Right ventricle myocardium inferior (tissue), 1 donor: ENCODE results near the gene ANTXR1. TPM values are rescaled to one million over a fixed set of nuclear protein-coding genes. Genes with fewer than 3 reads are reported as not detected.

Experiments
- ATAC-seq: fragments of 200-7000 bp; cut with Tn5 transposase; one replicate; pipeline ENCODE4 v1.9.1; 2020; ENCODE audit warnings: mild to moderate bottlenecking, moderate library complexity
- DNase-seq: peaks from one replicate; pipeline ENCODE4 v3.0.0; 2021; ENCODE audit errors: missing footprints
- intact Hi-C: fragments of 100-400 bp; cut with DNase I; formaldehyde crosslinking; loops from one replicate; pipeline ENCODE4 v1.11.0; 2022
- total RNA-seq: library from RNA; stranded (reverse); fragmentation: NEBNext Ultra II Directional; extraction: Animal tissue kit (Norgen Biotek cat#: 25700); gene quantifications from one replicate; pipeline ENCODE4 v1.2.1, GENCODE V29; 2021
- donor health status: DM: no; HTN: yes; CAD: no; lungs with severe emphysema.

ANTXR1 gene
- total RNA-seq, 1 donor from 2014 or later: 31.9 TPM

- intact Hi-C loops: no loop called here
- ATAC-seq: no peak
- DNase-seq: no peak
Observed at GRCh38 chr2:68995916-68996315, 17.1 kb upstream of the ANTXR1 start.

GRCh38 chr2:68997401-68997800, 15.6 kb upstream of the ANTXR1 start:
- DNase-seq (no peak), ATAC-seq (no peak)
- intact Hi-C loops: no loop called here

- DNase-seq: no peak
- no peak for ATAC-seq
- intact Hi-C loops: no loop called here
Observed at GRCh38 chr2:69001879-69002278, 11.1 kb upstream of the ANTXR1 start.

GRCh38 chr2:69003731-69004130, 9.2 kb upstream of the ANTXR1 start:
- ATAC-seq: no peak
- intact Hi-C loops: no loop called here
- no peak for DNase-seq

- DNase-seq: no peak
- ATAC-seq: peak; percentile 41
- intact Hi-C loops: no loop called here
Observed at GRCh38 chr2:69007169-69007568, 5.8 kb upstream of the ANTXR1 start.

GRCh38 chr2:69007603-69008002, 5.4 kb upstream of the ANTXR1 start:
- DNase-seq (no peak), ATAC-seq (no peak)
- intact Hi-C loops: no loop called here

- ATAC-seq (no peak), DNase-seq (no peak)
- intact Hi-C loops: loop anchor here (10.0 kb wide), 1 partner anchor 164 kb away; no protein-coding TSS in a partner anchor
Observed at GRCh38 chr2:69010437-69011194, 2.4 kb upstream of the ANTXR1 start.

- intact Hi-C loops: loop anchor here (10.0 kb wide), 1 partner anchor 163 kb away; no protein-coding TSS in a partner anchor
- ATAC-seq (no peak), DNase-seq (no peak)
Observed at GRCh38 chr2:69011611-69012157, 1.3 kb upstream of the ANTXR1 start.

- intact Hi-C loops: loop anchor here (1.0 to 10.0 kb wide), 2 partner anchors 162 to 295 kb away; no protein-coding TSS in a partner anchor
- peak; percentile 77 for DNase-seq
- peak; percentile 72 for ATAC-seq
Observed at GRCh38 chr2:69012310-69013141, 453 bp upstream of the ANTXR1 start.

- ATAC-seq (no peak), DNase-seq (no peak)
- intact Hi-C loops: loop anchor here (1.0 to 10.0 kb wide), 2 partner anchors 161 to 293 kb away; no protein-coding TSS in a partner anchor
Observed at GRCh38 chr2:69013840-69014821, 1.2 kb downstream of the ANTXR1 start.

- DNase-seq (no peak), ATAC-seq (no peak)
- intact Hi-C loops: loop anchor here (10.0 kb wide), 1 partner anchor 158 kb away; no protein-coding TSS in a partner anchor
Observed at GRCh38 chr2:69017080-69017479, 4.1 kb downstream of the ANTXR1 start.

- ATAC-seq (no peak), DNase-seq (no peak)
- intact Hi-C loops: loop anchor here (10.0 kb wide), 1 partner anchor 157 kb away; no protein-coding TSS in a partner anchor
Observed at GRCh38 chr2:69017835-69018234, 4.9 kb downstream of the ANTXR1 start.

- no peak for DNase-seq
- no peak for ATAC-seq
- intact Hi-C loops: loop anchor here (10.0 kb wide), 1 partner anchor 156 kb away; no protein-coding TSS in a partner anchor
Observed at GRCh38 chr2:69018678-69019095, 5.7 kb downstream of the ANTXR1 start.

- DNase-seq: no peak
- intact Hi-C loops: no loop called here
- no peak for ATAC-seq
Observed at GRCh38 chr2:69020496-69021426, 7.8 kb downstream of the ANTXR1 start.

GRCh38 chr2:69021727-69022126, 8.7 kb downstream of the ANTXR1 start:
- intact Hi-C loops: no loop called here
- DNase-seq: no peak
- no peak for ATAC-seq

GRCh38 chr2:69022548-69022947, 9.6 kb downstream of the ANTXR1 start:
- intact Hi-C loops: no loop called here
- no peak for ATAC-seq
- DNase-seq: no peak

- DNase-seq (no peak), ATAC-seq (no peak)
- intact Hi-C loops: no loop called here
Observed at GRCh38 chr2:69023236-69023635, 10.3 kb downstream of the ANTXR1 start.
